ENCODE results near the gene UBXN10. TPM values are rescaled to one million over a fixed set of nuclear protein-coding genes. Genes with fewer than 3 reads are reported as not detected.

The UBXN10 gene
- total and polyA plus RNA-seq, 2 of the 13 experiments (the other 11 are each of a cell fraction or from before 2014, with no cell fraction given): 0.04 to 0.05 TPM

DNA sequence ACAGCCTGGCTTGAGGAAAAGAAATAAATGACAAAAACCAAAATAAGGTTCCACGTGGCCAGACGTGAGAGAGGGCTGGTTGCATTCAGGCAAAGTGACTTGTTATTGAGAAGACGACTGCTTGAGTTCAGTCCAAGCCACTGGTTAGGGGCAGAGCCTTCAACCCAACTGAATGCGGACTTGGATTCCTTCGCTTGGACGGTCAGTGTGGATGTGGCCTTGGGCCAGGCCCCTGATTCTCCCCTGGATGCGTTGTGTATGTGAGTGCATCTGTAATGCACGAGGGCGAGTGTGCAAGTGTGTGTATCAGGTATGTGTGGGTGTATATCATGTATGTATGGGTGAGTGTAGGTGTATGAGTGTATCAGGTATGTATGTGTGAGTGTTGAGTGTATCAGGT, 44.9 kb upstream of the UBXN10 start (continued):
- TF ChIP-seq ZNF367 (CRISPR knock-in tag; IDR thresholded peaks at IDR 0.05; ENCODE audit: borderline replicate concordance): no peak
- TF ChIP-seq, protein P1, sequence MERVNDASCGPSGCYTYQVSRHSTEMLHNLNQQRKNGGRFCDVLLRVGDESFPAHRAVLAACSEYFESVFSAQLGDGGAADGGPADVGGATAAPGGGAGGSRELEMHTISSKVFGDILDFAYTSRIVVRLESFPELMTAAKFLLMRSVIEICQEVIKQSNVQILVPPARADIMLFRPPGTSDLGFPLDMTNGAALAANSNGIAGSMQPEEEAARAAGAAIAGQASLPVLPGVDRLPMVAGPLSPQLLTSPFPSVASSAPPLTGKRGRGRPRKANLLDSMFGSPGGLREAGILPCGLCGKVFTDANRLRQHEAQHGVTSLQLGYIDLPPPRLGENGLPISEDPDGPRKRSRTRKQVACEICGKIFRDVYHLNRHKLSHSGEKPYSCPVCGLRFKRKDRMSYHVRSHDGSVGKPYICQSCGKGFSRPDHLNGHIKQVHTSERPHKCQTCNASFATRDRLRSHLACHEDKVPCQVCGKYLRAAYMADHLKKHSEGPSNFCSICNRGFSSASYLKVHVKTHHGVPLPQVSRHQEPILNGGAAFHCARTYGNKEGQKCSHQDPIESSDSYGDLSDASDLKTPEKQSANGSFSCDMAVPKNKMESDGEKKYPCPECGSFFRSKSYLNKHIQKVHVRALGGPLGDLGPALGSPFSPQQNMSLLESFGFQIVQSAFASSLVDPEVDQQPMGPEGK (CRISPR knock-in tag; IDR thresholded peaks at IDR 0.05): no peak

DNA sequence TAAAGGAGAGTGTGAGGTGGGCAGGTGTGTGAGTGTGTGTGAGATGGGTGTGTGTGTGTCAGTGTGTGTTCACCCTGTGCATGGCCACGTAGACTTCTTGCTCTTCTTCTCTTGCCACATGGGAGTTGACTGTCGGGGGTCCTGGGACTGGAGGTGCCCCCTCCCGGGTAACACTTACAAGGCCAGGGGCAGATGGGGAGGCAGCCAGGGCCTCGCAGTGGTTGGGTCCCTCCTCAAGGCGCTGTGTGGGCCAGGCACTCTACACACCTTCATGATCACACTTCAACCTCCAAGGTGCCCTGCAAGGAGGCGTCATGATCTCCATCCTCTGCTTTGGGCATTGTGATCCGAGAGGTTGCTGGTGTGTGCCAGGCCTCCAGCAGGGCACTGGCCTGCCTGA, 44.4 kb upstream of the UBXN10 start:
- Histone ChIP-seq H3K4me1 (ENCODE audit: insufficient read depth, low read length) (peaks cover 13% of the 10 kb centered on the region), H3K27me3 (ENCODE audit: control insufficient read depth in 1 of 2, insufficient read depth in 2 of 2, low read length in 2 of 2) (peaks cover 2 to 21% of the 10 kb centered on the region in 2 experiments; a peak in 3 of 5 replicates), H4K20me1 (ENCODE audit: insufficient read depth, low read length) (no peaks in the 10 kb centered on the region), H3K4me3 (replicated peaks in 1 of 3; ENCODE audit: insufficient read depth in 1 of 3, low read depth in 2 of 3, low read length in 3 of 3) (no peak overlapping the region), H3K79me2 (ENCODE audit: insufficient read depth, low read length) (no peaks in the 10 kb centered on the region), H3K4me2 (ENCODE audit: low read depth, low read length) (no peak overlapping the region), H3K9me3 (ENCODE audit: low read length) (no peaks in the 10 kb centered on the region), H2AFZ (ENCODE audit: low read length) (no peak overlapping the region), H3K27ac (ENCODE audit: extremely low read length, insufficient read depth, low read length) (no peak overlapping the region), H3K36me3 (replicated peaks in 1 of 2; ENCODE audit: control insufficient read depth in 1 of 2, insufficient read depth in 2 of 2, low read length in 2 of 2) (no peaks in the 10 kb centered on the region), H3K9ac (ENCODE audit: insufficient read depth, low read depth, low read length) (no peak overlapping the region)
- CTCF ChIA-PET (ENCODE audit: low intra/inter-chr PET ratio, low total read pairs): no interaction called here
- POLR2A ChIA-PET: no interaction called here
- in situ Hi-C loops (cut with HindIII; ENCODE audit: extremely low pct_ligation_motif_present, low pct_unique_long_range_greater_than_20kb): no loop called here
- 14% methylated on average over 3 of the region's 7 CpGs for WGBS (ENCODE audit: low lambda C conversion rate)
- FAIRE-seq: no peak
- no peak for DNase-seq (ENCODE audit: low spot score)
- intact Hi-C loops (cut with micrococcal nuclease; ENCODE audit: unreplicated experiment): no loop called here
- no peak for ATAC-seq
- 0 out of 2 replicates have a peak, but pooled peaks have one; percentile 30 for TF ChIP-seq IKZF1 (IDR thresholded peaks at IDR 0.05)
- no peak for TF ChIP-seq ZNF841 (CRISPR knock-in tag; IDR thresholded peaks at IDR 0.05; ENCODE audit: borderline replicate concordance)
- BruUV-seq (replicated peaks): no TSS peak
